ENCODE measurements around the gene KCNJ6.
"Not testable (repeated sequence)": the region's sequence is repeated elsewhere in the genome, so short reads cannot be mapped to it uniquely, and the experiment has no call there.

The KCNJ6 gene, protein sequence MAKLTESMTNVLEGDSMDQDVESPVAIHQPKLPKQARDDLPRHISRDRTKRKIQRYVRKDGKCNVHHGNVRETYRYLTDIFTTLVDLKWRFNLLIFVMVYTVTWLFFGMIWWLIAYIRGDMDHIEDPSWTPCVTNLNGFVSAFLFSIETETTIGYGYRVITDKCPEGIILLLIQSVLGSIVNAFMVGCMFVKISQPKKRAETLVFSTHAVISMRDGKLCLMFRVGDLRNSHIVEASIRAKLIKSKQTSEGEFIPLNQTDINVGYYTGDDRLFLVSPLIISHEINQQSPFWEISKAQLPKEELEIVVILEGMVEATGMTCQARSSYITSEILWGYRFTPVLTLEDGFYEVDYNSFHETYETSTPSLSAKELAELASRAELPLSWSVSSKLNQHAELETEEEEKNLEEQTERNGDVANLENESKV

DNA sequence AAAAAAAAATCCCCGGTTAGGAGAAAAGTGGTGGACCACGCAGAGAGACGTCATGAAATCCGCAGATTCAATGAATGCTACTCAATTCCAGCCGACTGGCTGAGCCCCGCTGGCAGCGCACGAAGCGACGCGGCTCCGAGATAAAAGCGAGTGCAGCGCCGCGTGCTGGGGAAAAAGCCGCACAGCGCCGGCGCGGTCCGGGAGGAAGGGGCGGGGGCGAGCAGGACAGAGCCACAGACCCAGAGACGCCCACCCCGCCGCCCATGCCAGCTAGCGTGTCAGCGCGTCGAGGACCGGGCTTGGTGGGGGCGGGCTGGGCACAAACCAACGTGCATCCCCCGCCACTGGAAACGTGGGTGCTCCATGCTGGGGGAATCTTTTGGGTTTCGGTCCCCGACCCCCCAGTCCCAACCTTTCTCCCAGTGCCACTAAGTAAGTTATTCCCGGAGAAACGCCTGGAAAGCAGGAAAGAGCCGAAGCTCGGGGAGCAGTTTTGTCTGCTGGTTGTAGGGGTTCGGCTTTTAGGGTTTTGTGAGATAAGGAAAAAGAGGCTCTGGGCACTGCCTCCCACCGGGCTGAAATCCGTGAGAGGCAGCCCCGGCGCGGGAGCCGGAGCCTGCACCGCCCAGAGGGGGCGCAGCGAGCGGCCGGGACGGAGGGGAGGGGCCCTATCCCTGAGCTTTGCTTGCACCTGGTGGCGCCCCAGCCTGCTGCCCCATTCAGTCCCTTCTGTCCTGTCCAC lies at the start of gene KCNJ6:
Gene KCNJ6, minus strand, starts transcription at position 148 of the 742 bp plus-strand sequence. CDS start 75,775 bp downstream, outside the sequence.
- no peak for FAIRE-seq

DNA sequence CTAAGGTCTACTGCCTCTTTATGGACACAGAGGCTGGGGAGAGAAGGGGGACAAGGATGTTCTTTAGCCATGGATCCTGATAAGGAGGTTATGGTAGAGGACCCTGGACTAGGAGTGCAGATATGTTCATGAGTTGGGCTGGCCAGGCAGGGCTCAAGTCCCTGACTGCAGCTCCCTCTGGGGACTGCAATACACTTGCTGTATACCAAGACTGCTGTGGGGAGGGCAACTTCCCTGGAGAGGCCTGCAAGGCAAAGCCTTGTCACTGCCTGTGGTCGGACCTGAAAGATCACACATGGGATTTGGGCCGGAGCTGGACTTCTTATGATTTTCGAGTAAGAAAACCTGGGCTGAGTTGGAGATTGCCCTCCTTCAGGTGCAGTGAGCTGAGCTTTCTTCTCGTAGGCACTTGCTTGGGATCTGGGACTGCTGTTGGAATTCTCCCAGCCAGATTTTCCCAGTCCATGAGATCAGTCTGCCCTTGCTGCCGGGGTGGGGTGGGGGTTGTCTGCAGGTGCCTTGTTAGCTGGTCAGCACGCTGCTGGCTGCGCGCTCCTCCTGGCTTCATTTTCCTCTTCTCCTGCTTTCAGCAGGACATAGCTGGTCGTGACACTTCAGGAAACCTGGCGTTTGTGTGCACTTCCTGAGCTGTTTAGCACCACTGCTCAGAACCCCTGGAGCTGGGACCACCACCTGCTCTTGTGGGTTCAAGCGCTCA lies 49.0 kb upstream of the KCNJ6 start:
- FAIRE-seq: no peak

DNA sequence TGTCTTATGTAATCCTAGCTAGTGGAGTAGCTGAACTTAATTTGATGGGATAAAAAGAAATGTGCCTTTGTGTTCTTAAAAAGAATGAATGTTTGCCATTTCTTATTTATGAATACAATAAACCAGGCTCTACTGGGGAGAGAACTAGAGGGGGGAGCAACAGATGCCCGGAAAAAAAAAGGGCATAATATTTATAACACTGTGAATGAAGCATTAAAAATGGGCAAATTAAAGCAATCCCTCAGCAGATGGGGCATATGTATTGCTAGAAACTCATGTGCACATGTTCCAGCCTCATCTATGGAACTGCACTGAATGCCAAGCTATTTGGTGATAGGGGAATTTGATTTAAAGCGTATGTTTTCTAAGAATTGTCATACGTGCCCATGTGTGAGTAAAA lies 42.3 kb upstream of the KCNJ6 start:
- no peak for FAIRE-seq

DNA sequence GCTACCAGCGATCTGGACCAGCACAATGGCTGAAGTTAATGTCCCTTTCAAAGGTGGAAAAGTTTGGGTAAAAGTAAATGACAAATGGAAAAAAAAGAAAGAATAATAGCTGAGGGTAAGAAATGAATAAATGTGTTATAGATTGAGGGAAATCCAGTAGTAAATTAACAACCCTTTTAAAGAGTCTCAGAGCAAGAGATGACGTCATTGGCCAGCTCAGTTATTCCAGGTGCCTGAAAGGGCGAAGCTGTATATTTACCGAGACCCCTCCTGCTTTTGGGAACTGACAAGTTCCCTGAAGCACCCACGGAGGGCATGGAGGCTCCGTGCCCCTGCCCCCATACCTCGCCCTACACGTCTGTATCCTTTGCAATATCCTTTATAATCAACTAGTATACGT lies 40.5 kb upstream of the KCNJ6 start:
- FAIRE-seq: no peak

DNA sequence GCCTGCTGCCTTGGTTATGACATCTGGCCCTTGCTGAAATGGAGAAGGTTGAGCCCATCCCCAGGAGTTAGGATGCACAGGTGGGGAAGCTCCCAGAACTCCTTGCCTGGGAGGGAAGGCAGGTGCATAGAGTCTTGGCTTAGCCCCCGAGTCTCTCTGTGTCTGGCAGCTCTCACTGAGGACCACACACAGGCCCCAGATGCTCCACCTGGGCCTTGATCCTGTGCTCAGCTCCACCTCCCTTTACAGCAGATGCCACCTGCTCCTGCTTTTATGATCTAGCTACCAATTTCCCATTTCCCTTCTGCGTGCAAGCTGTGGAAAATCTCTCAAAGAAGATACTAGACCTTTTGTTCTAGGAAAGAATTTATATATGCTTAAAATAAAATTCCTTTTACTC lies 28.8 kb upstream of the KCNJ6 start:
- FAIRE-seq: no peak

DNA sequence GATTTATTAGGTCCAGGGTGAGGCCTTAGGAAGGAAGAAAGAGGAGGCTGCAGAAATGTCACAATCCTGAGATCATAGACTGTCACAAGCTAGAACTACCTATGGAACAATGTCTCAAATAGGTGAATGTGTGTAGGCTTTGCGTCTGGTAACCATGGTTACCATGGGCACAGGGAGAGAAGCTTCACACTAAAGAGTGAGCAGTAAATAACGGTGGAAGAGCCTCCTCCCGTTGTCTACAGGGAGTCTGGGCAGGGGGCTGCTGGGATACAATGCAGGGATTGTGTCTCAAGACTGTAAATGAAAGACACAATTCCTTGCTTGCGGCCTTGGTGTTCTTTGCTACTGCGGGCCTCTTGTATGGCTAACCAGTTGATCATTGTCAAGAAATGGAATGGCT lies 28.2 kb upstream of the KCNJ6 start:
- FAIRE-seq: no peak

DNA sequence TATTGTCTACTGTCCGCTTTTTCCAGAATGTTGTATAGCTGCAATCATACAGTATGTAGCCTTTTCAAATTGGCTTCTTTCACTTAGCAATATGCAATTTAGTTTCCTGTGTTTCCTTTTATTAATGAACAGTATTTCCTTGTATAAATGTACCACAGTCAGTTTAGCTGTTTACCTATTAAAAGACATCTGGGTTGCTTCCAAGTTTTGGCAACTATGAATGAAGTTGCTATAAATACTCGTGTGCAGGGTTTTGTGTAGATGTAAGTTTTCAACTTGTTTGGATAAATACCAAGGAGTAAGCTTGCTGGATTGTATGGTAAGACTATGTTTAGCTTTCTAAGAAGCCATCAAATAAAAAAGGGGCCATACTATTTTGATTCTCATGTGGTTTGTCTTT lies 24.4 kb upstream of the KCNJ6 start:
- FAIRE-seq: no peak

DNA sequence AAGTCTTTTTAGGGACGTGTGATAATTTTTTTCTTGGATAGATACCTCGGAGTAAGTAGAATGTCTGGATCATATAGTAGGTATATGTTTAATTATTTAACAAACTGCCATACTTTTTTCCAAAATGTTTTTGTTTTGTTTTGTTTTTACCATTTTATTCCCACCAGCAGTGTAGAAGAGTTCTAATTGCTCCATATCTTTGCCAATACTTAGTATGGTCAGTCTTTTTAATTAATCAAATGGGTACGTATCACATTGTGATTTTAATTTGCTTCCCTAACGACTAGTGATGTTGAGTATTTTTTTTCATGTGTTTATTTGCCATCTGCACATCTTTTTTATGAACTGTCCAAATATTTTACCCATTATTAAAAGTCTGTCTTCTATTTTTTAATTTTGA lies 23.6 kb upstream of the KCNJ6 start:
- FAIRE-seq: no peak

DNA sequence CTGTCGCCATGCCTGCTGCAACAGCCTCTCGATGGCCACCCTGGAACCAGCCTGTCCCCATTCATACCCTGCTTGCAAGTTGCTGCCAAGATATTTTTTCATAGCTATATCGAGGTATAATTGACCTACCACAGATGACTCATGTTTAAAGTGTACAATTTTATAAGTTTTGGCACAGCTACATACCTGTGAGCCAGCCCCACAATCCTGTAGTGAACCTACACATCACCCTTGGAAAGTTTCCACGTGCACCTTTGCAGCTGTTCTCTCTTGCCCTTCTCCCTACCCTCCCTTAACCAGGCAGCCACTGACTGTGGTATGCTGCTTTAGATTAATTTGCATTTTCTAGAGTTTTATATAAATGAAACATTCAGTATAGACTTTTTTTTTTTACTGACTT lies 23.0 kb upstream of the KCNJ6 start:
- no peak for FAIRE-seq

DNA sequence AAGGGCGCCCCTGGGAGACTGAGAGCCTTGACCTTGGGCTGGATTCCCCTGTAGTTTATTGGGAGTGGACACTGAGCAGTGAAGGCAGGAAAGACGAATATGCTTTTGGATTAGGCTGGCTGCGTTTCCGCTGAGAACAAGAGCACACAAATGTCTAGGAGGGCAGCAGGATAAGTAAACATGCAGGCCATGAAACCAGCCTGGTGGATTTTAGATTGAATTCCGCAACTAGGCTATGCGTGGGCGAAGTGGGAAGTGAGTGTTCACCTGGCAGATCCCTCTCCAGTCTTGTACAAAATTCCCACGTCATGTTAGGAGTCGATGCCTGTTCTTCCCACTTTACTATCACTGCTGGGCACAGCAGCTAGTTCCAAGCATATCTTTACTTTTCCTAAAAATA lies 21.4 kb upstream of the KCNJ6 start:
- FAIRE-seq: no peak

DNA sequence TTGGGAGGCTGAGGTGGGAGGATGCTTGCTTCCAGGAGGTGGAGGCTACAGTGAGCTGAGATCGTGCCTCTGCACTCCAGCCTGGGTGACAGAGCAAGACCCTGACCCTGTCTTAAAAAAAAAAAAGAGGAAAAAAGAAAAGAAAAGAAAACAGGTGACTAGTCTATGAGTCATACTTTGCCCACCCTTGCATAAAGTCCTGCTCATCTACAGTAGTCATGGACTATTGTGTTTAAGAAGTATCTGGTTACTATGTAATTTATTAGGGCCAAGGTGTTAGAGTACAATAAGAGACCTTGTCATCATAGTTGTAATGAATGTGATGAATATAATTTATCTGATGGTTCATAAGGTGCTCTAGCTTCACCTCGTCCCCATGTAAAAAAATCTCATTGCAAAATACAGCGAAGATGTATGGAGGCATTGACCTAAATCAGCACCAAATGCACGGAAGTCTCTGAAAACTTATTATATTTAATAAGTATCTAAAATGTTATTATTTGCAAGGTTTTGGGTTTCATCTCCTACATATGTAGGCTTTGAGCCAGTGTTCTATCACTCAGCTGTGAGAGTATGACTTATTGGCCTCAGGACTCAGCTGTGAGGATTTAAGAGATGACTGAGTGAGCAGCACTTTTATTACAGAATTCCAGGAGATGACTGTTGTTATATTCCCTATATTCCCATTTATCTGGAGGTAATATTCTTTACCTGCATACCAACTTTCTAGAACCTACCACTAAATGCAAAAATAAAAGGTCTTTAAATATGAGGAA lies 19.9 kb upstream of the KCNJ6 start:
- no peak for FAIRE-seq

DNA sequence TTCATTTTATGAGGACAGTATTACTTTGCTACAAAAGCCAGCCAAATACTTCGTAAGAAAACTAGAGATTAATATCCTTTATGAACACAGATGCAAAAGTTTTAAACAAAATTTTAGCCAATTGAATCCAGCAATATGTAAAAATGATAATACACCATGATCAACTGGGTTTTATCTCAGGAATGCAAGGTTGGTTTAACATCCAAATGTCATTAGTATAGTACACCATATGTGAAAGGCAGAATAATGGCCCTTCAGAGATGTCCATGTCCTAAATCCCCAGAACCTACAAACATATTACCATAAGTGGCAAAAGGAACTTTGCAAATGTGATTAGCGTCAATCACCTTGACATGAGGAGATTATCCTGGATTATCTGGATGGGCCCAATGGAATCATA lies 16.7 kb upstream of the KCNJ6 start:
- no peak for FAIRE-seq

DNA sequence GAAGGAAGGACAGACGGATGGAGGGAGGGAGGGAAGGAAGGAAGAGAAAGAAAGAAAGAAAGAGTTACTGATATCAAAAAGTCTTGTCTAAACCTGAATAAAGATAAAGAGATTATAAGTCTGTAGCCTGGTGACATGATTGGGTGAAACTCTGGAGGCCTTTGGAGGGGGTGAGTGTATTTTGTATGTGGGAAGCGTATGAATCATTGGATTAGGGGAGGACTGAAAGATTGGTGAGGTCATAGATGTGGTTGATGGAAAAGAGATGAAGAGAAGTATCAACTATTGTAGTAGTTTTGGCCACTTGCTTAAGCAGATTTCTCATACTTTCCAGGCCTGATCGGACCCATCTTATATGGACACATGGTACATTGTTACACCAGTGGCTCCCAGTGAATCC lies 11.5 kb upstream of the KCNJ6 start:
- FAIRE-seq: no peak

DNA sequence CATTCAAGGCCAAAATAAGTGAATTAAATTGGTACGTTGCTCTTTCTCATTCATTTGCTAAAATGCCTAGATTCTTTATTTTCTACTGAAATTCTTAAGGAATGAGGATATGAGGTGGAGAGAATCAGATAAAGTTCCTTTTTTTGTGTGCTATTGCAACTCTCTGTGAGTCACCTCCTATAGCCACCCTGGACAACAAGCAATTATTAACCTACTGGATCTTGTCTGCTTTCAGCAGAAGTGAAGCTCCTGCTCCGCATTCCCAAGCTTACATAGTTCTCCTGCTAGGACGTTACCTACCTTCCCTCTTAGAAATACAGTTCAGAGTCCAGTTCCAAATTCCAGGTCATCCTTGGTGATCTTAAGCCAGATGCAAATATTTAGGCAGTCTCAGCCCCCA lies 4.8 kb upstream of the KCNJ6 start:
- FAIRE-seq: no peak

DNA sequence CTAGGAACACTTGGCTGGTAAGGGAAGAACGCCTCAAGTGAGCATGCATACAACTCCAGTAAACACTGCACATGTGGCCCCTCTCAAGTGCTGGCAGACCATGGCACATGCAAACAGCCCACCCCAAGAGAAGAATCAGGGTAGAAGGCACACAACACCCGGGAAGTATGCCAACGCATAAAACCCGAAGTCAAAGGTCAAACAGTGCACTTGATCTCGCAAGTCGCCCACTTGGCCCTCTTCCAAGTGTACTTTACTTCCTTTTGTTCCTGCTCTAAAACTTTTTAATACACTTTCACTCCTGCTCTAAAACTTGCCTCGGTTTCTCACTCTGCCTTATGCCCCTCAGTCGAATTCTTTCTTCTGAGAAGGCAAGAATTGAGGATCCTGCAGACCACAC lies 4.0 kb upstream of the KCNJ6 start:
- not testable (repeated sequence) for FAIRE-seq

DNA sequence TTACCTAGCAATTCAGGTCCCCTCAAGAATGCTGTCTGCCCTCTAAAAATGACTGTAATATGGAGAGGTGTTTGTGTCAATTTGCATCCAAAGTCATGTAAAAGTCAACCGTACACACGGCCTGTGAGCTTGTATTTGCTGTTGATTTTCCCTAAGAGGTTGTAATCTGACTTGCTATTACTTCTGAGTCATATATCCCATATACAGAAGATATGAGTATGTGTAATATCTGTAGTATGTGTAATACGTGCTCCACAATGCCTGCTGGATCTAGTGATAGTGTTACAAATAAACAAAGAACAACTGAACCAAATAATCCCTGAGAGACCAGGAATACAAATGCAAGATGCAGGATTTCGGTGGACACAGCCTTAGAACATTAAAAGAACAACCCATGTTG lies 1.4 kb upstream of the KCNJ6 start:
- FAIRE-seq: no peak

DNA sequence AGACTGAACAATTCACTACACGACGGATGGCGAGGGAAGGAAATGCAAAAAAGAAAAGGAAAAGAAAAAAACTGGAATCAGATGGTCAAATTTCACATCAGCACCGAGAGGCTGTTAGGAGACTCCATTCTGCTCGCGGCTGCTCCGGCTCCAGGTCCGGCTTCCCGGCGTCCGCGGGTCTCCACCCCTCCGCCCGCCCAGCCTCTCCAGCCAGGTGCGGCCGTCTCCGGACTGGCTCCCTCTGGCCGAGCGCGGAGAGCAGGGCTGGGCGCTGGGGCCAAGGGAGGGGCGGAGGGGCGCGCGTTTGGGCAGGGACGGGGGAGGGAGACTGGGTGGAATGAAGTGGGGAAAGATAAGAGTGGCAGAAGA lies 332 bp downstream of the KCNJ6 start:
- no peak for FAIRE-seq

DNA sequence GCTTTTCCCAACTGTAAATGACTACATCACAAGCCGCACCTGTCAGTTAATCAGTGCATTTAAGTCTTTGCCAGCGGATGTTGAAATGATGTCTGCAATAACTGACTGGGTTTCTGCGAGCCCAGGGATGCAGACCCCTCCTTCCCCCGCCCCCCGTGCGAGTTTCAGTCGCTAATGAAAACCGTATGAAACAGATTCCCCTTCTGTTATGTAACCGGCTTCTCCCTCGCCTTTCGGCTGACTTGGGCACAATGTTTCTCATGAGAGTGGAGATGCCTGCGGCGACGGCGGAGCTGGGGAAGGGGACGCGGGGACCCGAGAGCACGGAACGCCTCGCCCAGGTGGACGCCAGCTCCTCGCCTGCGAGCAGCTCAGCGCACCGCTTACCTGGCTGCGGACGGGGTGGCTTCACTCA lies 753 bp downstream of the KCNJ6 start:
- no peak for FAIRE-seq

DNA sequence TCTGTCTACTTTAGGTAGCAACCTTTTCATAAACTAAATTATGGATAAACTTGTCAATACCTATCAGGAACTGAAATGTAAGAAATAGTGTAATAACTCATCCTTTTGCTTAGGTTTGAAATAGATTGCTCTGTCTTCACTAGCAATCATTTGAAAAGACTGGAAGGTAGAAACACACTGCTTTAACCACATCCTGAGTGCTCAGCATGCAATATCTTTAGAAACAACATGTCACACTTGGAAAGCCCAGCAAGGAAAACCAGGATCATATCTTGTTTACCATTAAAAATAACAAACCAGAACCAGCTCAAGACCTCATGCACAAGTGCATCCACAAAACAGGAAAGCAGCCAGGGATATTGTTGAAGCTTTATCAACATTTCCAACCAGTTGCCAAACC lies 3.6 kb downstream of the KCNJ6 start:
- FAIRE-seq: no peak

DNA sequence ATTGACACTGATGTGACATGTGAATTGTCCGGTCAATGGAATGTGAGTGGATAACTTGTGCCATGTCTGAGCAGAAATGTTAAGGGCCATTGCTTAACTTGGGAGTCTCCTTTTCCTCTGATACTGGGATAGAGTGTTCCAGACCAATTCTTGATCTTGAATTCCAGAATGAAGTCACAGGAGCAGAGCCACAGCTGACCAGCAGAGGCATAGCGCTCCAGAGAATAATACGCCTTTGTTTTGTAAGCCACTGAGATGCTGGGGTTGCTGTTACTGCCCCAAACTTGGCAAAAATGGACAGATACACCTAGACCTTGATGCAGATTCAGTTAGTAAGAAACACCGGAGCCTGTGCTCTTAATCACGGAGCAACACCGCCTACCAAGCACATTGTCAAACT lies 6.3 kb downstream of the KCNJ6 start:
- FAIRE-seq: no peak

DNA sequence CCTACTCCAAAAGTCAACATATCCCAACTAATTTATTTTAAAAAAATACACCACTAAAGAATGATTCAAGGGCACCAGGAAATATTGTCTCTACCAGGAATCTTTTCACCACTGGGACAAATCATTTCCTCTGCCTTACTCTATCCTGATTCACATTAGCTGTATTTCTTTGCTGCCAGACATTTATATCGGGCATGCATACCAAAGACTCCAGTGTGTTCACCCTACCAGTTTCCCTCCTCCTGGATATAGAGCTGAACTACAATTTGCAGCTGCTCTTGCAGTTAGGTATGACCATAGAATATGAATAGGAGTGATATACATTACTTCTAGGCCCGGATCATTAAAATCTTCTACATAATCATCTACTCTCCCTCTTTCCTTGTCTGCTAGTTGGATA lies 7.6 kb downstream of the KCNJ6 start:
- FAIRE-seq: no peak

DNA sequence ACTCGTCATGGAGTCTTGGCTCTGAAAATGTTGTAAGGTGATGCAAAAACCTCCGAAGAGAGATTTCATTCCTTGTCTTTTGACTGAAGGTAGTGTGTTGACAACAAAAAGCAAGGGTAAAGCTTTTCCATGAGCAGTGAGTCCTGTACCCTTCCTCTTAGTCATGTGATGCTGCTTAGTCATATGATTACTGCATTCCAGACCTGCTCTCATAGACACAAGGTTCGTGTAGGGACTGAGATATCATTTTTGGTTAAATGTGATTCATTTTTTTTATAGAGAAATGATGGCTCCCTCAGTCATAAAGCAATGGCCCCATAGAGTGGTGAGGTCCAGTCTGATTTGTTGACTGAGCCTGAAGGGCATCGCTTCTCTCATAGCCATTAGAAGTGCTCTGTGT lies 9.2 kb downstream of the KCNJ6 start:
- no peak for FAIRE-seq

DNA sequence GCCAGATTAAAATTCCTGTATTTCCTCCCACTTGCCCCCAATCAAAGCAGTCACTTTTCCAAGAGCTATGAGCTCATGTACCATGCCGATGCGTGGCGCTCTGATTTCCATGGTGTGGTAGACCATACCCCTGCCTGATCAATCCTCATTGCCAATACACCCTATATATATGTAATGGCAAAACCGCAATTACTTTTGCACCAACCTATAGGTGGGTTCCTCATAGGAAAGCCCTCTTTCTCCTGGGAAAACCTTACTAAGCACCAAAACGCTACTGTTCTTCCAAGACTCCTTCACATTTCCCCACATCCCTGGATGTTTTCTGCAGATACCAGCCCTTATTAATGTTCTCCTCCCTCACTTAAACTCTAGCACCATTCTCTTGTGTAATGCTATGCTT lies 11.0 kb downstream of the KCNJ6 start:
- FAIRE-seq: no peak

All from G401.6 (cell line).